WTC11 (cell line): ENCODE results near the gene SELENOW.

Experiments
- AFF4 ChIP-seq: sonication (generic); formaldehyde crosslinking; IDR thresholded peaks from 2 replicates; pipeline ENCODE4 v1.8.1; 2023; ENCODE audit warnings: mild to moderate bottlenecking, missing genetic modification reagents, borderline replicate concordance
- CREB1 ChIP-seq: sonication (generic); formaldehyde crosslinking; IDR thresholded peaks from 2 replicates; pipeline ENCODE4 v1.8.0; 2023; ENCODE audit warnings: mild to moderate bottlenecking, missing genetic modification reagents
- CTCF ChIP-seq: fragments of 200-600 bp; IDR thresholded peaks from 2 replicates; pipeline ENCODE4 v1.8.0; 2022; ENCODE audit warnings: antibody characterized with exemption
- E2F1 ChIP-seq: sonication (generic); formaldehyde crosslinking; IDR thresholded peaks from 2 replicates; pipeline ENCODE4 v1.8.0; 2022; ENCODE audit warnings: mild to moderate bottlenecking, missing genetic modification reagents
- E2F4 ChIP-seq: sonication (generic); formaldehyde crosslinking; IDR thresholded peaks from 2 replicates; pipeline ENCODE4 v1.8.1; 2022; ENCODE audit warnings: low read depth, mild to moderate bottlenecking, moderate library complexity, missing genetic modification reagents, borderline replicate concordance
- EMX1 ChIP-seq: fragments of 250-450 bp; sonication (Bioruptor Pico); IDR thresholded peaks from 2 replicates; pipeline ENCODE4 v1.8.0; 2021; ENCODE audit warnings: mild to moderate bottlenecking
- ESRRA ChIP-seq: sonication (generic); formaldehyde crosslinking; IDR thresholded peaks from 2 replicates; pipeline ENCODE4 v1.8.1; 2022; ENCODE audit warnings: mild to moderate bottlenecking, missing genetic modification reagents, borderline replicate concordance
- ETV6 ChIP-seq: sonication (generic); formaldehyde crosslinking; IDR thresholded peaks from 2 replicates; pipeline ENCODE4 v1.8.1; 2022; ENCODE audit warnings: mild to moderate bottlenecking, missing genetic modification reagents
- NFE2L1 ChIP-seq: sonication (generic); formaldehyde crosslinking; IDR thresholded peaks from 2 replicates; pipeline ENCODE4 v1.8.1; 2023; ENCODE audit warnings: missing genetic modification reagents
- SOX15 ChIP-seq: fragments of 250-450 bp; sonication (Bioruptor Pico); IDR thresholded peaks from 2 replicates; pipeline ENCODE4 v1.9.0; 2021; ENCODE audit warnings: mild to moderate bottlenecking
- ZNF281 ChIP-seq: sonication (generic); formaldehyde crosslinking; IDR thresholded peaks from 2 replicates; pipeline ENCODE4 v1.8.0; 2023; ENCODE audit warnings: mild to moderate bottlenecking, missing genetic modification reagents
- ZNF532 ChIP-seq: fragments of 250-450 bp; sonication (Bioruptor Pico); IDR thresholded peaks from 2 replicates; pipeline ENCODE4 v1.9.0; 2021; ENCODE audit warnings: mild to moderate bottlenecking, borderline replicate concordance
- ZSCAN18 ChIP-seq: fragments of 250-450 bp; sonication (Bioruptor Pico); IDR thresholded peaks from 2 replicates; pipeline ENCODE4 v2.1.2; 2022; ENCODE audit warnings: mild to moderate bottlenecking, moderate library complexity

GRCh38 chr19:47820410-47820809, 41.9 kb downstream of the SELENOW start:
- no peak for TF ChIP-seq CTCF
- TF ChIP-seq ETV6 (CRISPR knock-in tag): no peak
- TF ChIP-seq AFF4 (CRISPR knock-in tag): no peak
- no peak for TF ChIP-seq E2F4 (CRISPR knock-in tag)
- TF ChIP-seq ZNF532 (CRISPR knock-in tag): no peak
- TF ChIP-seq NFE2L1 (CRISPR knock-in tag): no peak
- TF ChIP-seq EMX1: no peak
- TF ChIP-seq E2F1 (CRISPR knock-in tag): no peak
- no peak for TF ChIP-seq ESRRA (CRISPR knock-in tag)
- TF ChIP-seq CREB1 (CRISPR knock-in tag): no peak
- TF ChIP-seq SOX15 (CRISPR knock-in tag): no peak
- TF ChIP-seq ZNF281 (CRISPR knock-in tag): no peak
- TF ChIP-seq ZSCAN18 (CRISPR knock-in tag): no peak
